ENCODE data around the gene SPACA6. TPM values are rescaled to one million over a fixed set of nuclear protein-coding genes. Genes with fewer than 3 reads are reported as not detected.

Gene SPACA6
- total RNA-seq, 6 experiments from 2014 or later = 12.2 to 14.9 (median 13.3) TPM

DNA sequence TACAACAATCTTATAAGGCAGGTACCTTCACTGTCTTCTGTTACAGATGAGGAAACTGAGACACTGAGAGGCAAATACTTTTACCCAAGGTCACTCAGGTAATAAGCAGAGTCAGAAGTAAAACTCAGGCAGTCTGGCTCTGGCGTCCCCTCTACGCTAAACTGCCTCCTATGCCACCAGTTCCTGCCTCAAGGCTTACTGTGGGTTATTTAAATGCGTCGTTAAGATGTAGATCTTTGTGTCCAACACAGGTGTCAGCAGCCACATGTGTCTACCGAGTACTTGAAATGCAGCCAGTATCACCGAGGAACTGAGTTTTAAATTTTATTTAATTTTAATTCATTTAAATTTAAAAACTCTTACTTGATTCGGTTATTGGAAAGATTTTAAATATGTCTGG lies 28.8 kb downstream of the SPACA6 start:
- Mint-ChIP-seq H3K27me3 (ENCODE audit: insufficient read depth) (peaks cover 50% of the 10 kb centered on the region), H3K4me1 (ENCODE audit: low read depth) (peaks cover 22% of the 10 kb centered on the region), H3K9me3 (peaks cover 5% of the 10 kb centered on the region; the same call in 1 of the 2 replicates), H3K27ac (no peak overlapping the region), H3K36me3 (ENCODE audit: low read depth) (no peaks in the 10 kb centered on the region), H3K4me3 (no peak overlapping the region)
- DNase-seq = no peak
- TF ChIP-seq, protein P1, sequence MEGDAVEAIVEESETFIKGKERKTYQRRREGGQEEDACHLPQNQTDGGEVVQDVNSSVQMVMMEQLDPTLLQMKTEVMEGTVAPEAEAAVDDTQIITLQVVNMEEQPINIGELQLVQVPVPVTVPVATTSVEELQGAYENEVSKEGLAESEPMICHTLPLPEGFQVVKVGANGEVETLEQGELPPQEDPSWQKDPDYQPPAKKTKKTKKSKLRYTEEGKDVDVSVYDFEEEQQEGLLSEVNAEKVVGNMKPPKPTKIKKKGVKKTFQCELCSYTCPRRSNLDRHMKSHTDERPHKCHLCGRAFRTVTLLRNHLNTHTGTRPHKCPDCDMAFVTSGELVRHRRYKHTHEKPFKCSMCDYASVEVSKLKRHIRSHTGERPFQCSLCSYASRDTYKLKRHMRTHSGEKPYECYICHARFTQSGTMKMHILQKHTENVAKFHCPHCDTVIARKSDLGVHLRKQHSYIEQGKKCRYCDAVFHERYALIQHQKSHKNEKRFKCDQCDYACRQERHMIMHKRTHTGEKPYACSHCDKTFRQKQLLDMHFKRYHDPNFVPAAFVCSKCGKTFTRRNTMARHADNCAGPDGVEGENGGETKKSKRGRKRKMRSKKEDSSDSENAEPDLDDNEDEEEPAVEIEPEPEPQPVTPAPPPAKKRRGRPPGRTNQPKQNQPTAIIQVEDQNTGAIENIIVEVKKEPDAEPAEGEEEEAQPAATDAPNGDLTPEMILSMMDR (IDR thresholded peaks at IDR 0.05) = no peak

DNA sequence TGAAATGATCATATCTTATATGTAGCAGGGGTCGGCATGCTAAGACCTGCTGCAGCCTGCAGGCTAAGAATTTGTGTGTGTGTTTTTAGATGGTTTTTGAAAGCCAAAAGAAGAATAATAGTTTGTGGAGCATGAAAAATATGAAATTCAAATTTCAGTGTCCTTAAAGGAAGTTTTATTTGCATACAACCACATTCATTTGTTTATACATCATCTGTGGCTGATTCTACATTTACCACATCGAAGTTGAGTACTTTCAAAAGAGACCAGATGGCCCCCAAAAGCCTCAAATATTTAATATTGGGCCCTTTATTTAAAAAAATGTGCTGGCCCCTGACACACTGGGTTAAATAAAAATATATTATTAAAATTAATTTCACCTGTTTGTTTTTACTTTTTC lies 29.4 kb downstream of the SPACA6 start:
- peaks cover 28% of the 10 kb centered on the region for H3K4me1 Mint-ChIP-seq (ENCODE audit: low read depth)
- peaks cover 5% of the 10 kb centered on the region; the same call in 1 of the 2 replicates for H3K9me3 Mint-ChIP-seq
- H3K27ac Mint-ChIP-seq = no peak overlapping the region
- DNase-seq = no peak
- no peak overlapping the region for H3K4me3 Mint-ChIP-seq
- TF ChIP-seq, protein P1 (IDR thresholded peaks at IDR 0.05) = no peak
- H3K36me3 Mint-ChIP-seq (ENCODE audit: low read depth) = no peaks in the 10 kb centered on the region
- H3K27me3 Mint-ChIP-seq (ENCODE audit: insufficient read depth) = peaks cover 50% of the 10 kb centered on the region

DNA sequence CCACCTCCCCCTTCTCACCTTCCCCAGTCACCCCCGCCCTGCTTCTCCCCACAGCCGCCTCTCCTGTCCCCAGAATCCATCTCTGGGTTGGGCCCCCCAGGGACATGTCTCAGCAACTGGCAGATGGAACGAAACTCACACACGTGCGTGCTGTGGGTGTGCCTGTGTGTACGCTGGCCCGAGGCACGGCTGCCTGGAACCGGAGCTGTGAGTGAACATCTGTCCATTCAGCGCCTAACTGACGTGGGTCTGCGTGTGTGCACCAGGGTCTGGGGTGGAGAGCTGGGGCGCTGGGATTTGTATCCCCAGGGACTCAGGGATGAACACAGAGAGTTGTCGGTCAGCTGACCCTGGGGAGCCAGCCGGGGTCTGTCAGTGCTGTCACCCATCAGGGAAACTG lies 31.4 kb downstream of the SPACA6 start:
- peaks cover 31% of the 10 kb centered on the region for H3K4me1 Mint-ChIP-seq (ENCODE audit: low read depth)
- DNase-seq = no peak
- TF ChIP-seq, protein P1 (IDR thresholded peaks at IDR 0.05) = no peak
- no peak overlapping the region; the same call in 1 of the 2 replicates for H3K4me3 Mint-ChIP-seq
- peaks cover 44% of the 10 kb centered on the region for H3K27me3 Mint-ChIP-seq (ENCODE audit: insufficient read depth)
- H3K27ac Mint-ChIP-seq = no peak overlapping the region
- no peaks in the 10 kb centered on the region for H3K36me3 Mint-ChIP-seq (ENCODE audit: low read depth)
- no peaks in the 10 kb centered on the region; the same call in 1 of the 2 replicates for H3K9me3 Mint-ChIP-seq

DNA sequence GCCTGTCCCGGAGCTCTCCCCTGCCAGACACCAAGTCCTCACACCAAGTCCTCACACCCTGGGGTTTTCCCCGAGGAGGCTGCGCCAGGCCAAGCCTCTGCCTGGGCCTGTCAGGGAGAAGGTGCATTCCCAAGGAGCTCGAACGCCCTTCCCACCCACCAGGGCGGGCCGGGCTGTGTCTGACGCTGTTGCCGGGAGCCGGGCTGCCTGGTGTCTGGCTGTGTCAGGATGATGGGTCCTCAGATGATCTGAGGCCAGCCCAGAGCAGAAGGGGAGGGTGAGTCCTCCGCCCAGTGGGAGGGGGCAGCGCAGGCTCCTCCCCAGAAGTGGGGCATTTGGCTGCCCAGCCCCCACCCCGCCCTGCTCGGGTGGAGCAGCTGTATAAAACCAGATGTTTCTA lies 32.9 kb downstream of the SPACA6 start:
- H3K9me3 Mint-ChIP-seq = peaks cover 5% of the 10 kb centered on the region
- peak overlapping the region; percentile 15; the same call in 1 of the 2 replicates for H3K27ac Mint-ChIP-seq
- H3K27me3 Mint-ChIP-seq (ENCODE audit: insufficient read depth) = peaks cover 33% of the 10 kb centered on the region
- H3K4me3 Mint-ChIP-seq = peak overlapping the region; percentile 18; the same call in 1 of the 2 replicates
- TF ChIP-seq, protein P1 (IDR thresholded peaks at IDR 0.05) = no peak
- peaks cover 31% of the 10 kb centered on the region for H3K4me1 Mint-ChIP-seq (ENCODE audit: low read depth)
- peak; percentile 36 for DNase-seq
- no peaks in the 10 kb centered on the region for H3K36me3 Mint-ChIP-seq (ENCODE audit: low read depth)

DNA sequence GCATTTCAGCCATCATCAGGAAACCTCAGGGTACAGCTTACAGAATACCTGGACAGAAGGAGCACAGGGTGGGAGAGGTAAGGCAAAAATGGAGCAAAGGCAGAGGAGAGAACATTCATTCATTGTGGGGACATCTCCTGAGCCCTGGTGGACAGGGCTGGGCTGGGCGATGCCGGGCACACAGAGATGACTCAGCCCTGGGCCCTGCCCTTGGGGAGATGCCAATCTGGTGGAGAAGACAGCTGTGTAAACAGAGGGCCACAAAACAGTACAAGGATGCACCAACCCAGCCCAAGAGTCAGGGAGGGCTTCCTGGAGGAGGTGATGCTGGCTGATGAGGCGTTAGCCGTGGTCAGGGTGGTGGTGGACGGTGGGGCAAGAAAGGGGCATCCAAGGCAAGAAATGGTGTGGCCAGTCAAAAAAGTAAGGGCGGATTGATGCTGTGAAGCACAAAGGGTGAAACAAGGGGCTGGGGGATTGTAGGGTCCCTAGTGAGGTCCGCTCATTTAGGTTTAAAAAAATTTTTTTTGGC lies 34.3 kb downstream of the SPACA6 start:
- Mint-ChIP-seq H3K27ac (no peak overlapping the region), H3K9me3 (peaks cover 5% of the 10 kb centered on the region), H3K4me1 (ENCODE audit: low read depth) (peaks cover 31% of the 10 kb centered on the region), H3K36me3 (ENCODE audit: low read depth) (no peaks in the 10 kb centered on the region; the same call in 1 of the 2 replicates), H3K27me3 (ENCODE audit: insufficient read depth) (peaks cover 36% of the 10 kb centered on the region), H3K4me3 (no peak overlapping the region)
- TF ChIP-seq, protein P1 (IDR thresholded peaks at IDR 0.05) = no peak
- peak; percentile 24 for DNase-seq
